Left lung (tissue), 10 donors: ENCODE measurements around the gene NT5DC3. TPM values are rescaled to one million over a fixed set of nuclear protein-coding genes. Genes with fewer than 3 reads are reported as not detected.

Source experiments
- ATAC-seq: fragments of 200-7000 bp; cut with Tn5 transposase; one replicate; pipeline ENCODE4 v1.9.1; 2020; ENCODE audit warnings: moderate library complexity
- DNase-seq, 4 donors: peaks; one replicate each; pipeline ENCODE4 v3.0.0-alpha.2; 2013 to 2020
- H3K27ac ChIP-seq, 2 donors: fragments of 200-600 bp; sonication (generic) in 1 of 2; one replicate each; pipeline versions ENCODE4 v1.5.0 to v1.8.0; 2020 to 2021
- H3K27me3 ChIP-seq, 2 donors: fragments of 200-600 bp; sonication (generic) in 1 of 2; one replicate each; pipeline versions ENCODE4 v1.5.0 to v1.8.0; 2020 to 2021
- H3K36me3 ChIP-seq, 2 donors: fragments of 200-600 bp; sonication (generic) in 1 of 2; one replicate each; pipeline versions ENCODE4 v1.5.0 to v1.8.0; 2020 to 2021
- H3K4me1 ChIP-seq, 2 donors: fragments of 200-600 bp; one replicate each; pipeline ENCODE4 v1.8.0; 2021
- H3K4me3 ChIP-seq, 2 donors: fragments of 200-600 bp; sonication (generic) in 1 of 2; one replicate each; pipeline versions ENCODE4 v1.5.0 to v1.8.0; 2020 to 2021; ENCODE audit warnings: mild to moderate bottlenecking in 1 of 2
- H3K9me3 ChIP-seq, 2 donors: fragments of 200-600 bp; sonication (generic) in 1 of 2; one replicate each; pipeline versions ENCODE4 v1.5.0 to v1.8.0; 2020 to 2021
- intact Hi-C, 2 donors: fragments of 100-400 bp; cut with DNase I; formaldehyde crosslinking; loops; one replicate each; pipeline versions ENCODE4 v1.11.2 to v1.14.2; 2022
- polyA plus RNA-seq, 6 donors: library from polyadenylated mRNA; unstranded; fragments of 120-200 nt; gene quantifications; one replicate each; pipeline ENCODE4 v1.2.1, GENCODE V29; 2013; ENCODE audit not compliant: insufficient read length in 6 of 6
- total RNA-seq, 2 donors: library from RNA; stranded (reverse); fragmentation: NEBNext Ultra II Directional; extraction: Animal tissue kit (Norgen Biotek cat#: 25700); gene quantifications; one replicate each; pipeline ENCODE4 v1.2.1, GENCODE V29; 2021
- TF ChIP-seq, protein P1 (sequence below), 2 donors: fragments of 200-600 bp; sonication (generic) in 1 of 2; IDR thresholded peaks; one replicate each; pipeline versions ENCODE4 v1.5.0 to v1.8.0; 2021; ENCODE audit warnings: antibody characterized with exemption in 2 of 2
- donor health status: DM: no; HTN: yes; CAD: no.
- donor health status: DM: no; HTN: no; CAD: no.

NT5DC3 gene
- total and polyA plus RNA-seq, 8 donors: 5.2 to 8.9 (median 7.5) TPM

DNA sequence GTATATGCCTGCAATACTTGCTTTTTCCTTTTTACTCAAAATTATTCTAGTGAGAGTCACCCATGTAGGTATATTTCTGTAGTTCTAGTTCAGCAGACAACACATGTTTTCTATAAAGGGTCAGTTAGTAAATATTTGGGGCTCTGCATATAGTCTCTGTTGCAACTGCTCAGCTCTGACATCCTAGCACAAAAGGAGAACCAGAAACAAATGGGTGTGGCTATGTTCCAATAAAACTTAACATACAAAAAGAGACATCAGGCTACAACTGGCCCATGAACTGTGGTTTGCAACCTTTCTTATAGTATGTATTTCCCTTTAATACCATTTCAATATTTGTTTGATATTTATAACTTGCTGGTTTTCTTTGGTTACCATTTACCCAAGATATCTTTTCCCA lies 11.9 kb downstream of the NT5DC3 start:
- TF ChIP-seq, protein P1, sequence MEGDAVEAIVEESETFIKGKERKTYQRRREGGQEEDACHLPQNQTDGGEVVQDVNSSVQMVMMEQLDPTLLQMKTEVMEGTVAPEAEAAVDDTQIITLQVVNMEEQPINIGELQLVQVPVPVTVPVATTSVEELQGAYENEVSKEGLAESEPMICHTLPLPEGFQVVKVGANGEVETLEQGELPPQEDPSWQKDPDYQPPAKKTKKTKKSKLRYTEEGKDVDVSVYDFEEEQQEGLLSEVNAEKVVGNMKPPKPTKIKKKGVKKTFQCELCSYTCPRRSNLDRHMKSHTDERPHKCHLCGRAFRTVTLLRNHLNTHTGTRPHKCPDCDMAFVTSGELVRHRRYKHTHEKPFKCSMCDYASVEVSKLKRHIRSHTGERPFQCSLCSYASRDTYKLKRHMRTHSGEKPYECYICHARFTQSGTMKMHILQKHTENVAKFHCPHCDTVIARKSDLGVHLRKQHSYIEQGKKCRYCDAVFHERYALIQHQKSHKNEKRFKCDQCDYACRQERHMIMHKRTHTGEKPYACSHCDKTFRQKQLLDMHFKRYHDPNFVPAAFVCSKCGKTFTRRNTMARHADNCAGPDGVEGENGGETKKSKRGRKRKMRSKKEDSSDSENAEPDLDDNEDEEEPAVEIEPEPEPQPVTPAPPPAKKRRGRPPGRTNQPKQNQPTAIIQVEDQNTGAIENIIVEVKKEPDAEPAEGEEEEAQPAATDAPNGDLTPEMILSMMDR (IDR thresholded peaks at IDR 0.05): no peak
- no peaks in the 10 kb centered on the region for H3K36me3 ChIP-seq
- no peaks in the 10 kb centered on the region for H3K27me3 ChIP-seq
- intact Hi-C loops: no loop called here
- ATAC-seq (peak; percentile 44), DNase-seq (no peak)
- no peaks in the 10 kb centered on the region for H3K9me3 ChIP-seq
- H3K4me1 ChIP-seq: peaks cover 2 to 40% of the 10 kb centered on the region in 2 donors
- no peak overlapping the region for H3K27ac ChIP-seq
- no peak overlapping the region for H3K4me3 ChIP-seq

DNA sequence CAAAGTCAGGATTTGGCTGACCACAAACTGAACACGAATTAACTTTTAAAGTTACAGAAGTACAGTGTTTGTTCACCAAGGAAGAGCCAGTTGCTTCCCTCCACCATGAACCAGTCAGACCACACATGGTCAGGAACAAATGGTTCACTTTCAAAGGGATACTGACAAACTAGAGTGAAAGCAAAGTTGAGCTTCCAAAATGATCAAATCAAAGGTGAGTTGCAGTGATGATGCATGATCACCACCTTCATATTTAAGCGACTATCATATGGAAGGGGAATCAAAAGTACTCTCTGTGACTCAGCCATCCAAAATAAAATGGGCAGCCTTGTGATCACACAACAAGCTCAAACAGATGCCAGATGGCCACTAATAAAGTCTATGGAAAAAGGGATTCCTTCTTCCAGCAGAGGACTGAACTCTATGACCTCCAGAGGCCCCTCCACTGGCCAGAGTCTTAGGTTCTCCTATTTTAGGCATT lies 13.1 kb downstream of the NT5DC3 start:
- intact Hi-C loops: no loop called here
- no peaks in the 10 kb centered on the region for H3K27me3 ChIP-seq
- no peak overlapping the region for H3K4me3 ChIP-seq
- no peaks in the 10 kb centered on the region for H3K9me3 ChIP-seq
- TF ChIP-seq, protein P1 (IDR thresholded peaks at IDR 0.05): no peak
- DNase-seq (no peak), ATAC-seq (no peak)
- H3K36me3 ChIP-seq: no peaks in the 10 kb centered on the region
- H3K27ac ChIP-seq: no peak overlapping the region
- peaks cover 0 to 39% of the 10 kb centered on the region in 2 donors for H3K4me1 ChIP-seq

DNA sequence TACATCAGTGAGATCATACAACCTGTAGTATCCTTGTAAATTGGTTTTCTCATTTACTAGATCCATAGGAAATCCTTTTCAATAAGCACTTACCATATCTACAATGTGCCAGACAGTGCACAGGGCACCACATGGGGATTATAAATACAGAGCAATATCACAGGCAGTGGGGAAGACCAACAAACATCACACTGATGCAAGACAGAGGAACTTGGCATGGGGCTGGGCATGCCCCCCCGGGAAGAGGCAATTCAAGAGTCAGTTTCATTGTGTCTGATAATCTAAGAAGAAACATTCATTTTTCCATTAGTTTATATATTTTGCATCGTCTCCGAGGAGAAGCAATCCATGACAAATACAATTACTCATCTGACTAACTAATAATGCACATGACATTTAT lies 16.2 kb downstream of the NT5DC3 start:
- Histone ChIP-seq H3K27ac (no peak overlapping the region), H3K4me3 (no peak overlapping the region), H3K4me1 (peaks cover 0 to 21% of the 10 kb centered on the region in 2 donors), H3K27me3 (no peaks in the 10 kb centered on the region), H3K36me3 (no peaks in the 10 kb centered on the region), H3K9me3 (peaks cover 0 to 3% of the 10 kb centered on the region in 2 donors)
- intact Hi-C loops: no loop called here
- DNase-seq (no peak), ATAC-seq (no peak)
- TF ChIP-seq, protein P1 (IDR thresholded peaks at IDR 0.05): no peak

DNA sequence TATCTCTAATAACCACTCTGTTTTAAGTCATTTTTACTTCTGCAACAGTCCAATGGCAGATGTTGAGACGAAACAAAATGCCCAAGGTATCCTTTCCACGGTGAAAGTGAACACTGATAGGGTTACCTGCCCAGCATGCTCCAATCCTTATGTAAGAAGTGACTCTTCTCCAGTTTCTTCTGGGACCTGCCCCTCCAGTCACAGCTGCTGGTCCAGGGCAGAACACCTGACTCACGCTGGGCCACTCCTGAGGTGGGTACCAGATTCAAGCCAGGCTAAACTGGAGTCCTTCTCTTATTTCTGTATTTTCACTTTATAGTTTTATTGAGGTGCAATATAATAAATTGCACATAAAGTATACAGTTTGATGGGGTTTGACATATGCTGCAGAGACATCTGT lies 16.7 kb downstream of the NT5DC3 start:
- Histone ChIP-seq H3K36me3 (no peaks in the 10 kb centered on the region), H3K4me3 (no peak overlapping the region), H3K27ac (no peak overlapping the region), H3K4me1 (peaks cover 0 to 15% of the 10 kb centered on the region in 2 donors), H3K27me3 (no peaks in the 10 kb centered on the region), H3K9me3 (peaks cover 0 to 3% of the 10 kb centered on the region in 2 donors)
- TF ChIP-seq, protein P1 (IDR thresholded peaks at IDR 0.05): no peak
- ATAC-seq: no peak
- DNase-seq: no peak
- intact Hi-C loops: no loop called here

DNA sequence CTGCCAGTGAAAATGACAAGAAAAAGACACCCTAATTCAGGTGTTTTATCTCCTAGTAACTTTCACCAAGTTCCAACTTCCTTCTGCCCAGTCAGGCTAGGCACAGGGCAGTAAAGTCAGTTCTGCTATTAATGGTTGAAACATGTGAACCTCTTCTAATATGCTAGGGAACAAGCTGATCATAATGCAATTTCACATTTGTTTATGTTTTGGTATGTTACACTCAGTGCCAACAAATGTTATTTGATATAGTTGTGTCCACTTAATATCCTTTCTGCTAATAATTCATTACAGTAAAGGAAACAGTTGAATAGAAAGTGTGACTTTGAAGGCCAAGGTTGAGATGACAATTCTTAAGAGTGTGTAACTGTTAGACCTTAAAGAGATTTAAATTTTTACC lies 17.2 kb downstream of the NT5DC3 start:
- H3K36me3 ChIP-seq: no peaks in the 10 kb centered on the region
- H3K4me1 ChIP-seq: peaks cover 0 to 11% of the 10 kb centered on the region in 2 donors
- peaks cover 0 to 3% of the 10 kb centered on the region in 2 donors for H3K9me3 ChIP-seq
- H3K27ac ChIP-seq: no peak overlapping the region
- H3K4me3 ChIP-seq: no peak overlapping the region
- ATAC-seq (no peak), DNase-seq (no peak)
- intact Hi-C loops: no loop called here
- TF ChIP-seq, protein P1 (IDR thresholded peaks at IDR 0.05): no peak
- no peaks in the 10 kb centered on the region for H3K27me3 ChIP-seq
